Measurements from ENCODE around the gene RGL2. TPM values are rescaled to one million over a fixed set of nuclear protein-coding genes. Genes with fewer than 3 reads are reported as not detected.
"Not testable (repeated sequence)": the region's sequence is repeated elsewhere in the genome, so short reads cannot be mapped to it uniquely, and the experiment has no call there.

Gene RGL2
- total RNA-seq, 1 experiment from 2014 or later = 19.2 TPM

DNA sequence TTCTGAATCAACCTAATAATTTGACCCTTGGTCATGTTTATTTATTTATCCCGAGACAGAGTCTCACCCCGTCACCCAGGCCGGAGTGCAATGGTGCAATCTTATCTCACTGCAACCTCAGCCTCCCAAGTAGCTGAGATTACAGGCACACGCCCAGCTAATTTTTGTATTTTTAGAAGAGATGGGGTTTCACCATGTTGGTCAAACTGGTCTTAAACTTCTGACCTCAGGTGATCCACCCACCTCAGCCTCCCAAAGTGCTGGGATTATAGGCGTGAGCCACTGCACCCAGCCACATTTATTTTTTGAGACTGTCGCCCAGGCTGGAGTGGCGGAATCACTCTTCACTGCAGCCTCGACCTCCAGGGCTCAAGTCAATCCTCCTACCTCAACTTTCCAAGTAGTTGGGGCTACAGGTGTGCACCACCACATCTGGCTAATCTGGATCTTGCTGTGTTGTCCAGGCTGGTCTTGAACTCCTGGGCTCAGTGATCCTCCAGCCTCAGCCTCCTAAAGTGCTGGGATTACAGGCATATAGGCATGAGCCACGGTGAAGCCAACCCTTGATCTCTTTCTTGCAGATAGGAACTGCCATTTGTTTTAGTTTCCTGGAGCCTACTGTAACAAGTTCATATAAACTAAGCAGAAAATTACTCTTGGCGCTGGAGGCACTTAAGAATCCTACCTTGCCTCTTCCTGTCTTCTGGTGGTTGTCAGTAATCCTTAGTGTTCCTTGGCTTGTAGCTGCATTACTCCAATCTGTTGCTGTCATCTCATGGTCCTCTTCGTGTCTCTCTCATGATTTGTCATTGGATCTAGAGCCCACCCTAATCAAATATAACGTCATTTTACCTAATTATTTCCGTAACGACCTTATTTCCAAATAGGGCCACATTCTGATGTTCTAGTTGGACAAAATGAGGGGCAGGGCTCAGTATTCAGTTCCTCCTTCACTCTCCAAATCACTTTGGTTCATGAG, 24.5 kb downstream of the RGL2 start:
- no peak for DNase-seq (ENCODE audit: low read depth)

DNA sequence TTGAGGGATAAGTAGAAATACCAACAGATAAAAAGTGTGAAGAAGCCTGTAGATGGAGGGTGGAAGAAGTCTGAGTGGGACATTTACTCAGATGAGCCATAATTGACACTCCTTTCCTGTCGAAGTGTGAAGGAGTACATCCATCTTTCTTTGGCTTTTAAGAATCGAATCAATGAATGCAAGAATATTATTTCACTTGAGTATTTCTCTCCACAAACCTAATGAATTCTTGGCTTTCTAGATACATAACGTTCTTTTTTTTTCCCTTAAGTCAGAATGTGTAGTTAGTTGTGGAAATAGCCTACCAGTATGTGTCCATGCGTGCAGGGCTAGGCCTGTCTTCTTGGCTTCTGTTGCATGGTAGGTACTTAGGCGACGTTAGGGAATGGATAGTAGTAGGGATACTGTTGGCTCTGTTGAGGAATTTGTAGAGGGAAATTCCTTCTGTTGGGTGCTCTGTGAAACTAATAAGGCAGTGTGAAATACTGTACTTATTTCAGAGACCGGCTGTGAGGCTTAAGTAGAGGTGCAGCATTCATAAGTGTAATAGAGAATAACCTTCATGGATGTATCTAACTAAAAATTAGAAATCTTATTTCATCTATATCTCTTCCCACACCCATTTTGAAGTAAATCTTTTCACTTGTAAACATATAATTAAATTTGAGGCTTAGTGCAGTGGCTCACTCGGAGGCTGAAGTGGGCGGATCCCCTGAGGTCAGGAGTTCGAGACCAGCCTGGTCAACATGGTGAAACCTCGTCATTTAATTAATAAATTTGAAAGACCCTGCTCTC, 25.4 kb downstream of the RGL2 start:
- no peak for DNase-seq (ENCODE audit: low read depth)

DNA sequence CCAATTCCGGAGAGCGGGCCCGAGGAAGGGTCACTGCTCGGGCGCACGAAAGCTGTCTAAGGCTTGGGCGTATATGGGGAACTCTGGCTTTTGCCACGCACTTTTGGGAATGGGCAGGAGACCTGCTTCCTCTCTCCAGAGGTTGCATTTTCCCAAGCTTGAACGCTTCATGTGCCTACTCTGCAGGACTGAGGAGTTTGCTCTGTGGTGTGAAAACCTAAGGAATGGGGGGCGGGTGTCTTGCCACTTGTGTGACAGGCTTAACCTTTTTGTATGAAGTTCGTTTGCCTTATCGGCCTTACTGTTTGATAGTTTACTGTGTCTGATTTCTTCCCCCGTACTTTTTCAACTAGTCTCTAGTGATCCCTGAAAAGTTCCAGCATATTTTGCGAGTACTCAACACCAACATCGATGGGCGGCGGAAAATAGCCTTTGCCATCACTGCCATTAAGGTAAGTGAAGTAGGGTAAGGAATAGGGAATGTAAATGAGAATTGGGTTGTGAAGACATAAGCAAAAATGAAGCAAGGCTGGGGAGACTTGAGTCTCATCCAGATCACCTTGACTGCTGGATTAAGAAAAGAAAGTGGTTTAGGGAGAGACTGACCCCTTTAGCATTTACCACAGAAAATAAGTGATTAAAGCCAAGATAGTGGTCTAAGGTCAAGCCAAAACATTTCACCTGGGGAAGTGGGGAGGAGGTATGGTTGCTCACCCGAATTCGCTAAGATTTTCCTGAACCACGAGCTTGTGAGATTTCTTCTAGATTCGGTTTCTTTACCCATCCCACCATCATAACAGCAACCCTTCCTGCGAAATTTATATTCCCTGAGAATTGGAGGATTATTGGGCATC, 26.2 kb downstream of the RGL2 start:
- DNase-seq (ENCODE audit: low read depth) = no peak

DNA sequence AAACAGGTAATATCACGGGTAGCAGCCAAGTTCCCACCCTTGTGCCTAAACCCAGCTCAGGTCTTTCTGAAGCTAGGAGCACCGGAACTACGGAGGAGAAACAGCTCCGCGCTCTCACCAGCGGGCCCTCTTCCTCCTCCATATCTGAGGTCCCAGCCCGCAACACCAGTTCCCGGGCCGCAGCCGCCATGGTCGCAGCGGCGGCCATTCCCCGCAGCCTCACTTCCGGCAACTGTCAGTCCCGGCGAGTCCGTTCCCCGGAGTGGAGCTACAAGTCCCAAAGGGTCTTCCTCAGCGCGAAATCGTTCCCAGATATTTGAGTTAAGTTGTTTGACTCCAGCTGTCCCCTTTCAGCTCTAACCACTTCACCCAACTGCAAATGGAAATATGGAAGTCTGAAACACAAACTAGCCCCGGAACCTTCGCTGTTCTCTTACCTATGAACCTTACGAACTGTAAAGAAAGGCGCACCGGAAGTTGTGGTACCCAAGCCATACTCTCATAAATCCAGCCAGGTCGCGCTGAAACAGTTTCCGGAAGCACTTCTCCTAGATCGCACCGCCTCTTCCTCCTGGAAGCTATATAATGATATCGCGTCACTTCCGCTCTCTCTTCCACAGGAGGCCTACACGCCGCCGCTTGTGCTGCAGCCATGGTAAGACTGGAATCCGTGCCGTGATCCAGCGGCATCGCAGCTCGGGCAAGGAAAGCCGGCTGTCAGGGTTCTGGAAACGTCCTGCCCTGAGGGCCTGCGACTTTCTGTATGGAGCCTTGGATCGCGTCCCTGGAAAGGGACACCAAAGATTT, 27.1 kb downstream of the RGL2 start, which contains the start of the genes RPS18 and VPS52:
RPS18 (plus strand) TSS at position 608 of the 807 bp plus-strand sequence; CDS start at position 653, 45 bp downstream.
VPS52 (minus strand) TSS at position 409 of the 807 bp plus-strand sequence; CDS start at position 208, 201 bp downstream.
- DNase-seq (ENCODE audit: low read depth) = peak; percentile 99

DNA sequence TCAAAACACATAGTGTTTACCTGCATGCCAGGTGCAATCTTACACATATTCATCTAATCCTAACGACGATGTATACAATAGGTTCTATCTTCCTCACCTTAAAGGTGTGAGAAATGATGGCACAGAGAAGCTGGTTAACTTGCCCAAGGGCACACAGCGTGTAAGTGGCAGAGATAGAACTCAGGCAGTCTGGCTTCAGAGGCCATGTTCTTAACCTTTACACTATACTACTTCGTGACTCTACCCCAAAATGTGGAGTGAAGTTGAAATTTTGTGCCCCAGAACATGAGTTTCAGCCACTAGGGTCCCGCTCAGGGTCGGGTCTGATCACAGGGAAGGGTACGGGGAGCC, 27.6 kb downstream of the RGL2 start:
- DNase-seq (ENCODE audit: low read depth) = no peak

- no peak for DNase-seq (ENCODE audit: low read depth)
These were observed 34.7 kb downstream of the RGL2 start for GRCh38 chr6:33264015-33264414.

- DNase-seq (ENCODE audit: low read depth) = not testable (repeated sequence)
These were observed 36.3 kb downstream of the RGL2 start for GRCh38 chr6:33262490-33262889.

- no peak for DNase-seq (ENCODE audit: low read depth)
These were observed 39.7 kb downstream of the RGL2 start for GRCh38 chr6:33259032-33259431.

- DNase-seq (ENCODE audit: low read depth) = no peak
These were observed 44.2 kb downstream of the RGL2 start for GRCh38 chr6:33254591-33254990.

DNA sequence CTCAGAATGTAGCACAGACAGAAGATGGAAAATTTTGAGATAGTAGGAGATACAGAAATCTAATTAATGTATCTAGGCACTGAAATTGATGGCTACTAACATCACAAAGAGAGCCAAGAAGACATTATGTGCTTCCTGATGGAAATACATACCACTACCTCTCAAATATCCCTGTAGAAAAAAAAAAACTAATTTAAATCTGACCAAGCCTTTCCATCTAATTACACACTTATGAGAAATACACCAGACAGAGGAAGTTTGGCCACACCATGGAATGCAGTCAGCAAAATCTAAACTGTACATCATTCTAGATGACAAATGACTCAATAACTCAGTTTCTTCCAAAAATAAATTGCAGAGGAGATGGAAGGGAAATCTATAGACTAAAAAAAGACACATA, 46.0 kb downstream of the RGL2 start:
- no peak for DNase-seq (ENCODE audit: low read depth)

- DNase-seq (ENCODE audit: low read depth) = no peak
These were observed 47.2 kb downstream of the RGL2 start for GRCh38 chr6:33251395-33252012.

GRCh38 chr6:33250731-33251130, 48.0 kb downstream of the RGL2 start:
- no peak for DNase-seq (ENCODE audit: low read depth)

DNA sequence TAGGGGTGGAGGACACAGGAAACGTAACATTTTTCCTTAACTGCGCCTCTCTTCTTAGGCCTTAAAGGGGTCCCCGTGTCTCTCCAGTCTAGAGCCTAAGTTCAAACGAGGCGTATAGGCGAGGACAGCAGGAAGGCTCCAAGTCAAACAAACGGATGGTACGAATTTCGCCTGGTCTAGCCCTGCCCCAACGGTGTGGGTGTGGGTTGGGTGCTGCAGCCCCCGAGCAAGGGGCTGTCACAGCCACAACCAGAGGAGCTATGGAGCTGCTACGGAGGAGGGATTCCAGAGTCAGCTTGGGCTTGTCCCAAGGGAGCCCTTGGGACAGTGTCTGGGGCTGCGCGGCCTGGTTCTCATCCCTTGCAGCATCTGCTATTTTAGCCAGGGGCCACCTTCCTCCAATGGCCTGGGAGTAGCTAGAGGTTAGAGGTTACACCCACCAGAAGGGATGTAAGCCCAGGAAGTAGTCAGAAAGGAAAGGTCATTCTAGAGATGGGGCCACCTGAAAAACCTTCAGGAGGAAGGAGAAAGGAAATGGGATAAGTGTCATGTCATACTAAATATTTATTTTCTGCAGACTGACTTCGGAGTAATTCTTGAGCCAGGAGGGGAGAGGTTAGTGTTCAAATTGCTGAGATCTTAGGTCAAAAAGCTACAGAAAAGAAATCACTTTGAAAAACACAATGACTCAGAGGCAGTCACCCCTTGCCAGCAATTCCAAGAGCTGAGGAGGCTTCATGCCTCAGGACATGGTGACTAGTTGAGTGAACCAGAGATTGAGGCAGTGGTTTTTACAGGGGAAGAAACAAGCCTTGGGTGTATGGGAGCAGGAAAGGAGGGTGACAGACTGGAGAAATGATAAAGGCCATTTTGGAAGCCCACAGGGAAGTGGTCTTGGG, 48.8 kb downstream of the RGL2 start:
- DNase-seq (ENCODE audit: low read depth) = peak; percentile 82

GRCh38 chr6:33248932-33249731, 49.6 kb downstream of the RGL2 start:
- DNase-seq (ENCODE audit: low read depth) = peak; percentile 100

DNA sequence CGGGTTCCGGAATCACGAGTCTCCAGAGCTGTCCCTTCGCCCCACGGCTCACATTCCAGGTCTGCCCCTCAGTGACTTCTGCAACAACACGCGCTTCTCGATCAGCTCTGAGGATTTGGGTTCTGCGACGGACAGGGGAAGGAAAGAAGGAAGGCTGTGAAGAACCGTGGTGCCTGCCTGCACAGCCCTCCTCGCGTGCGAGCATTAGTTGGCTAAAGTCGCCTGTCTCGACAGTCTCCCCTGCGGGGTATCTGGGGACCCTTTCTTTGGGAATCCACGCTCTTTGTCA, 50.2 kb downstream of the RGL2 start:
- DNase-seq (ENCODE audit: low read depth) = peak; percentile 76

DNA sequence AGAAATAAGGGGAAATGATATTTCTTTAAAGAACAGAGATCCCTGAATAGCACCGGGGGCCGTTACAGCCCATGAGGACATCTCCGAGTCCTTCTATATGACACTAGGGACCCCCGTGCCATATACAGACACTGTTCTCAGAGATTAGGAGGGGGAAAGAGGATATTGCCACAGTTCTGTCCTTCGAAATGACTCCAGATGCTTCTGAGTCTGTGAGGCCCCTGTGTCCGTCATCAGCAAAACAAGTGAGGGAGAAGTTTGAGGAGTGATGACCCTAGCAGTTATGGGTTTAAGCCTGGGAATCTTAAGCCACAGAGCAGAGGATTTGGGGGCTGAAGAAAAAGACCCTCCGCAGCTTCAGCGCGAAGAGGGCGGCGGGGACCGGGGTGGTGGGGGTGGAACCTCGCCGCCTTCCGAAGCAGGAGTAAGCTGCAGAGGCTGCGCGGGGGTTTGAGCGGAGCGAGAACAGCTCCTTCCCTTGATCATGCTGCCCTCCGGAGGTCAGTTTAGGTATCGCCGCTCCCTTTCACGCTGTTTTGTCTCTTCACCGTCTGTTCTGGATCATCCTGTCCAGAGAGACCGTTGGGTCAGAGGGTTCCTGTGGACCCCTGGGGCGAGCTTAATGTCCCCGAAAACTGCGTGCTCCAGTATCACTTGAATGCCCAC, 50.6 kb downstream of the RGL2 start:
- DNase-seq (ENCODE audit: low read depth) = peak; percentile 93

- DNase-seq (ENCODE audit: low read depth) = no peak
These were observed 55.3 kb downstream of the RGL2 start for GRCh38 chr6:33243476-33243875.

DNA sequence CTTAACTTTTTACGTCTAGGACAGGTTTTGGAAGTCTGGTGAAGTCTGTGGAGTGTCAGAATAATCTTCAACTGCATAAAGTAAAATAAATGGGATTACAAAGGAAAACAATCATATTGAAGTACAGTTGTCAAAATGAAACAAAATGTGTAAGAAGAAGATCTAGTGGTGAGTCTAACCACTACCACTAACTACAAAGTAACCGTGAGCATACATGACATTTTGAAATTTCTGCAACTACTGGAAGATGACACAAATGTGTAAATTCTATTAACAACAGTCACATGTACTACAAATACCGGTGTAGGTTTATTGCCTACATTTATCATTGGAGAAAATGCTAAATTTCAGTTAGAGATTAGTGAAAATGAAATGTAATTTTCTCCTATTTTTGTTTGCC, 56.8 kb downstream of the RGL2 start:
- no peak for DNase-seq (ENCODE audit: low read depth)
